ENCODE data around the gene LRMDA. TPM values are rescaled to one million over a fixed set of nuclear protein-coding genes. Genes with fewer than 3 reads are reported as not detected.

Gene LRMDA
- total and polyA plus RNA-seq, 2 of the 8 experiments (the other 6 are each of a cell fraction or from before 2014, with no cell fraction given): 0.86 to 2.8 TPM

DNA sequence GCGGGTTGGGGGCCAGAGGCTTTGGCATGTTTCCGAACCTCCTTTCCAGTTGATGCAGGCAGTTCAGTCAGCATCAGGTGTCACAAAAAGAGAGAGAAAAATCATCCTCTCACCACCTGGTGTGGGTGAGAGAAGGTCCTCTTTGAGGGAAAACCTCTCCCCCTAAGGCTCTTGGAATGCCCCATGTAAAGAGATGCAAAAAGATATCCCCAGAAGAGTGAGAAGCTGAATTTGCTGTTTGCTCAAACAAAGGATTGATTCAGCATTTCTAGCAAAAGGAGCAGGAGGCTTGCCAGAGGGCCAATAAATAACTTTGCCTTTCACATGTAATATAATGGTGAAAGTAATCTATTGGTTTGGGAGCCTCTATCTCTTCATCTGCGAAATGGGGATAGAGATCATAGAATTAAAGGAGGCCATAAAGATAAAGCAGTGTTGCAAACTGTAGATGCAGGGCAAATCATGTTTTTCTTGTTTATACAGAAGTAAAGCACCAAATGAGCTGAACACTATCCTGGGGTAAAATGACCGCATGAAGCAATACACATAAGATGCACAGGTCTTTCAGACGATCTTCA lies 425.9 kb downstream of the LRMDA start (continued):
- TF ChIP-seq TBP (IDR thresholded peaks at IDR 0.05; ENCODE audit: low read depth, low read length) (no peak), RFX5 (IDR thresholded peaks at IDR 0.05; ENCODE audit: borderline replicate concordance, low read depth, low read length) (no peak), SIN3A (conservative IDR thresholded peaks at IDR 0.05 in 1 of 2, IDR thresholded peaks at IDR 0.05 in 1 of 2; ENCODE audit: low read depth in 1 of 2, low read length in 2 of 2) (no peak), SIRT6 (IDR thresholded peaks at IDR 0.05; ENCODE audit: low read length) (no peak), HDAC2 (IDR thresholded peaks at IDR 0.05; ENCODE audit: borderline replicate concordance in 1 of 2, low read depth in 2 of 2, low read length in 2 of 2) (peak; percentile 40 to 87; a peak in 2 of 4 replicates), NRF1 (IDR thresholded peaks at IDR 0.05; ENCODE audit: low read depth, low read length) (no peak), JUN (IDR thresholded peaks at IDR 0.05; ENCODE audit: low read depth, low read length) (no peak), CHD2 (IDR thresholded peaks at IDR 0.05; ENCODE audit: low read length) (no peak), FOSL1 (IDR thresholded peaks at IDR 0.05; ENCODE audit: insufficient read depth, low read depth, low read length) (no peak), CREB1 (IDR thresholded peaks at IDR 0.05) (no peak), RBBP5 (IDR thresholded peaks at IDR 0.05; ENCODE audit: borderline replicate concordance, low read depth, low read length) (no peak), KDM4A (IDR thresholded peaks at IDR 0.05; ENCODE audit: low read depth, low read length, severe bottlenecking) (no peak), HDAC6 (IDR thresholded peaks at IDR 0.05; ENCODE audit: low read depth, low read length) (no peak), EZH2 (IDR thresholded peaks at IDR 0.05; ENCODE audit: low read depth, low read length, severe bottlenecking) (no peak), BACH1 (IDR thresholded peaks at IDR 0.05; ENCODE audit: low read length) (peak; percentile 92), POU5F1 (IDR thresholded peaks at IDR 0.05; ENCODE audit: low read depth, low read length) (no peak), CBX8 (IDR thresholded peaks at IDR 0.05; ENCODE audit: borderline replicate concordance, low read depth, low read length) (no peak), CEBPB (IDR thresholded peaks at IDR 0.05; ENCODE audit: low read depth, low read length) (no peak)
